Spinal cord (tissue), 10 donors: ENCODE results near the gene FAM9B. TPM values are rescaled to one million over a fixed set of nuclear protein-coding genes. Genes with fewer than 3 reads are reported as not detected.
"Not testable (repeated sequence)": the region's sequence is repeated elsewhere in the genome, so short reads cannot be mapped to it uniquely, and the experiment has no call there.

ENCODE experiments used
- DNase-seq, 6 donors: peaks; one replicate each; pipeline versions ENCODE4 v3.0.0 to v3.0.0-alpha.2; 2013 to 2015; ENCODE audit warnings: low spot score in 6 of 6, low read depth in 4 of 6
- H3K27ac ChIP-seq: one replicate; pipeline ENCODE4 v1.5.1; 2013; ENCODE audit warnings: low read depth, low read length, control low read depth
- H3K27me3 ChIP-seq: one replicate; pipeline ENCODE4 v1.6.1; 2013; ENCODE audit warnings: low read length; ENCODE audit not compliant: control insufficient read depth, insufficient read depth
- H3K36me3 ChIP-seq: one replicate; pipeline ENCODE4 v1.6.1; 2013; ENCODE audit warnings: low read length; ENCODE audit not compliant: control insufficient read depth, insufficient read depth
- H3K4me1 ChIP-seq: one replicate; pipeline ENCODE4 v1.6.1; 2013; ENCODE audit warnings: low read length; ENCODE audit not compliant: control insufficient read depth, insufficient read depth
- H3K4me3 ChIP-seq: one replicate; pipeline ENCODE4 v1.5.1; 2013; ENCODE audit warnings: low read depth, low read length, control low read depth
- H3K9me3 ChIP-seq: one replicate; pipeline ENCODE4 v1.6.1; 2013; ENCODE audit warnings: low read length; ENCODE audit not compliant: control insufficient read depth, insufficient read depth
- WGBS: methylation state at CpG from one replicate; pipeline ENCODE4 v1.1.5; 2013; ENCODE audit warnings: missing lambda C conversion rate; ENCODE audit not compliant: insufficient coverage; 5-methylcytosine and 5-hydroxymethylcytosine counted together
- polyA plus RNA-seq, 2 donors: library from polyadenylated mRNA; unstranded; fragments of 120-200 nt; gene quantifications; one replicate each; pipeline ENCODE4 v1.2.1, GENCODE V29; 2013; ENCODE audit not compliant: insufficient read length in 2 of 2
- total RNA-seq, 2 donors: library from RNA; depleted of rRNA in 1 of 2; stranded (reverse); fragments of 120-200 nt in 1 of 2; fragments of >200 nt in 1 of 2; gene quantifications; one replicate each; pipeline versions ENCODE4 v1.2.3 to v1.2.4, GENCODE V29; 2013 to 2014
- donor health status: healthy.

Gene FAM9B
- total and polyA plus RNA-seq, 4 donors = 0.18 to 0.38 TPM; not detected in 2

- Histone ChIP-seq H3K9me3 (no peaks in the 10 kb centered on the region), H3K4me1 (no peaks in the 10 kb centered on the region), H3K27me3 (no peaks in the 10 kb centered on the region), H3K4me3 (no peak overlapping the region), H3K36me3 (no peaks in the 10 kb centered on the region), H3K27ac (no peak overlapping the region)
- no CpG with 5 or more reads among the region's 3 CpGs for WGBS
- DNase-seq = peak in 1 of 6 donors; percentile 62
Measured at GRCh38 chrX:9050331-9050730, 16.4 kb upstream of the FAM9B start.

GRCh38 chrX:9048801-9049200 is 14.9 kb upstream of the FAM9B start:
- H3K4me1 ChIP-seq = no peaks in the 10 kb centered on the region

GRCh38 chrX:9038244-9038643 is 4.3 kb upstream of the FAM9B start:
- no peaks in the 10 kb centered on the region for H3K9me3 ChIP-seq
- DNase-seq = no peak
- H3K27ac ChIP-seq = no peak overlapping the region
- no peaks in the 10 kb centered on the region for H3K4me1 ChIP-seq
- H3K27me3 ChIP-seq = no peaks in the 10 kb centered on the region
- no peak overlapping the region for H3K4me3 ChIP-seq
- 67% methylated on average over 2 of the region's 4 CpGs for WGBS
- no peaks in the 10 kb centered on the region for H3K36me3 ChIP-seq

More at GRCh38 chrX:9048801-9049200, 14.9 kb upstream of the FAM9B start:
- no peaks in the 10 kb centered on the region for H3K27me3 ChIP-seq
- no peak for DNase-seq
- no peaks in the 10 kb centered on the region for H3K9me3 ChIP-seq
- H3K36me3 ChIP-seq = no peaks in the 10 kb centered on the region
- 50% methylated on average over 1 of the region's 1 CpG for WGBS
- H3K4me3 ChIP-seq = no peak overlapping the region
- H3K27ac ChIP-seq = no peak overlapping the region

- Histone ChIP-seq H3K27ac (no peak overlapping the region), H3K27me3 (no peaks in the 10 kb centered on the region), H3K4me3 (no peak overlapping the region), H3K4me1 (no peaks in the 10 kb centered on the region), H3K36me3 (no peaks in the 10 kb centered on the region), H3K9me3 (no peaks in the 10 kb centered on the region)
- no peak for DNase-seq
- 80% methylated on average over 1 of the region's 4 CpGs for WGBS
Measured at GRCh38 chrX:9037296-9037695, 3.4 kb upstream of the FAM9B start.

GRCh38 chrX:9033586-9033985 is 341 bp downstream of the FAM9B start:
- Histone ChIP-seq H3K27ac (no peak overlapping the region), H3K27me3 (peaks cover 2% of the 10 kb centered on the region), H3K4me3 (no peak overlapping the region), H3K36me3 (no peaks in the 10 kb centered on the region), H3K4me1 (no peaks in the 10 kb centered on the region), H3K9me3 (no peaks in the 10 kb centered on the region)
- WGBS = 93% methylated on average over 12 of the region's 17 CpGs
- DNase-seq = no peak

GRCh38 chrX:9033179-9033578 is 748 bp downstream of the FAM9B start:
- Histone ChIP-seq H3K9me3 (no peaks in the 10 kb centered on the region), H3K4me1 (no peaks in the 10 kb centered on the region), H3K4me3 (no peak overlapping the region), H3K36me3 (no peaks in the 10 kb centered on the region), H3K27me3 (peaks cover 2% of the 10 kb centered on the region), H3K27ac (no peak overlapping the region)
- DNase-seq = no peak
- WGBS = 85% methylated on average over 12 of the region's 17 CpGs

- no peak overlapping the region for H3K27ac ChIP-seq
- WGBS = no CpG with 5 or more reads among the region's 2 CpGs
- H3K27me3 ChIP-seq = no peaks in the 10 kb centered on the region
- DNase-seq = no peak
- no peaks in the 10 kb centered on the region for H3K36me3 ChIP-seq
- H3K4me3 ChIP-seq = no peak overlapping the region
- H3K4me1 ChIP-seq = no peaks in the 10 kb centered on the region
- H3K9me3 ChIP-seq = no peaks in the 10 kb centered on the region
Measured at GRCh38 chrX:9023293-9023692, 10.6 kb downstream of the FAM9B start.

- Histone ChIP-seq H3K36me3 (no peaks in the 10 kb centered on the region), H3K4me1 (no peaks in the 10 kb centered on the region), H3K27ac (no peak overlapping the region), H3K4me3 (no peak overlapping the region), H3K9me3 (no peaks in the 10 kb centered on the region), H3K27me3 (no peaks in the 10 kb centered on the region)
- no peak for DNase-seq
- no CpG with 5 or more reads among the region's 2 CpGs for WGBS
Measured at GRCh38 chrX:9019151-9019550, 14.8 kb downstream of the FAM9B start.

- not testable (repeated sequence) for DNase-seq, H3K27me3 ChIP-seq, H3K27ac ChIP-seq, H3K4me3 ChIP-seq, H3K9me3 ChIP-seq, H3K36me3 ChIP-seq, H3K4me1 ChIP-seq
- WGBS = 60% methylated on average over 1 of the region's 5 CpGs
Measured at GRCh38 chrX:9018332-9018731, 15.6 kb downstream of the FAM9B start.

GRCh38 chrX:9003041-9003440 is 30.9 kb downstream of the FAM9B start:
- H3K36me3 ChIP-seq = no peaks in the 10 kb centered on the region
- no peak overlapping the region for H3K4me3 ChIP-seq
- WGBS = 78% methylated on average over 3 of the region's 3 CpGs
- no peak for DNase-seq
- no peak overlapping the region for H3K27ac ChIP-seq
- no peaks in the 10 kb centered on the region for H3K9me3 ChIP-seq
- no peaks in the 10 kb centered on the region for H3K4me1 ChIP-seq
- H3K27me3 ChIP-seq = no peaks in the 10 kb centered on the region
